H1 (cell line): ENCODE data around the gene ADM. TPM values are rescaled to one million over a fixed set of nuclear protein-coding genes. Genes with fewer than 3 reads are reported as not detected.

Experiments used
- CTCF ChIA-PET: fragments of 300-600 bp; sonication (Branson Sonifier 250); formaldehyde crosslinking; loops from one replicate; lab custom pipeline; 2021; ENCODE audit not compliant: partially characterized antibody; lab: Charles Lee
- POLR2A ChIA-PET: fragments of 300-600 bp; sonication (Branson Sonifier 250); formaldehyde crosslinking; loops from one replicate; lab custom pipeline; 2021; ENCODE audit warnings: inconsistent platforms; ENCODE audit not compliant: partially characterized antibody; lab: Charles Lee
- DNase-seq, 2 experiments: peaks; one replicate each; pipeline versions ENCODE4 v3.0.0 to v3.0.0-alpha.2; 2010 to 2022; ENCODE audit warnings: low spot score in 2 of 2, low read depth in 1 of 2, mixed read lengths in 1 of 2
- FAIRE-seq: peaks from 2 replicates; lab custom pipeline; 2011; peaks lifted over from hg19 to GRCh38; lab: Jason Lieb, UNC
- H2AFZ ChIP-seq: 2 replicates; pipeline ENCODE4 v1.8.1; 2012; ENCODE audit warnings: low read length, inconsistent platforms
- H2AK5ac ChIP-seq: 2 replicates; pipeline ENCODE4 v1.6.1; 2013; ENCODE audit warnings: low read depth, low read length
- H2BK120ac ChIP-seq: replicated peaks from 2 replicates; pipeline ENCODE3; 2013; ENCODE audit warnings: low read depth, low read length, inconsistent platforms
- H2BK12ac ChIP-seq: 2 replicates; pipeline ENCODE4 v1.6.1; 2013; ENCODE audit warnings: low read depth, low read length
- H2BK15ac ChIP-seq: 2 replicates; pipeline ENCODE4 v1.6.1; 2013; ENCODE audit warnings: low read length
- H2BK20ac ChIP-seq: 2 replicates; pipeline ENCODE4 v1.6.1; 2013; ENCODE audit warnings: low read length
- H2BK5ac ChIP-seq: 2 replicates; pipeline ENCODE4 v1.6.1; 2013; ENCODE audit warnings: low read depth, low read length
- H3K14ac ChIP-seq: 2 replicates; pipeline ENCODE4 v1.6.1; 2013; ENCODE audit warnings: inconsistent platforms; ENCODE audit not compliant: insufficient read length
- H3K18ac ChIP-seq: 2 replicates; pipeline ENCODE4 v1.6.1; 2013; ENCODE audit warnings: low read length; ENCODE audit errors: extremely low read depth
- H3K23ac ChIP-seq: 2 replicates; pipeline ENCODE4 v1.6.1; 2013; ENCODE audit warnings: inconsistent platforms; ENCODE audit not compliant: insufficient read length
- H3K23me2 ChIP-seq: 2 replicates; pipeline ENCODE4 v1.6.1; 2013; ENCODE audit warnings: low read depth, low read length
- H3K27ac ChIP-seq: 2 replicates; pipeline ENCODE4 v1.6.1; 2011; ENCODE audit warnings: low read depth, low read length, inconsistent platforms
- H3K27me3 ChIP-seq, 4 experiments: replicated peaks in 1 of 4; 1 replicate in 1 of 4; 2 replicates in 3 of 4; pipeline versions ENCODE4 v1.6.1 to v1.8.1; 2011 to 2013; ENCODE audit warnings: low read length in 3 of 4, mild to moderate bottlenecking in 3 of 4, inconsistent platforms in 2 of 4, mixed read lengths in 2 of 4, moderate library complexity in 1 of 4; ENCODE audit not compliant: control insufficient read depth in 3 of 4, insufficient read depth in 3 of 4; ENCODE audit errors: extremely low read depth in 1 of 4
- H3K36me3 ChIP-seq, 4 experiments: 2 replicates each; pipeline versions ENCODE4 v1.6.1 to v1.8.1; 2011 to 2013; ENCODE audit warnings: mild to moderate bottlenecking in 4 of 4, low read length in 3 of 4, moderate library complexity in 2 of 4, control low read depth in 1 of 4, inconsistent platforms in 1 of 4; ENCODE audit not compliant: insufficient read depth in 4 of 4, control insufficient read depth in 2 of 4
- H3K4ac ChIP-seq: replicated peaks from 2 replicates; pipeline ENCODE3; 2013; ENCODE audit warnings: low read length, low read depth, mixed read lengths, inconsistent platforms; ENCODE audit not compliant: insufficient read length
- H3K4me1 ChIP-seq, 4 experiments: replicated peaks in 1 of 4; 1 replicate in 1 of 4; 2 replicates in 3 of 4; pipeline versions ENCODE4 v1.6.1 to v1.8.1; 2011 to 2013; ENCODE audit warnings: low read length in 3 of 4, inconsistent platforms in 2 of 4, mixed read lengths in 1 of 4; ENCODE audit not compliant: insufficient read depth in 4 of 4, control insufficient read depth in 3 of 4
- H3K4me2 ChIP-seq, 2 experiments: 2 replicates each; pipeline versions ENCODE4 v1.6.1 to v1.8.1; 2011 to 2013; ENCODE audit warnings: low read depth in 2 of 2, low read length in 2 of 2, control low read depth in 1 of 2, inconsistent platforms in 1 of 2, mild to moderate bottlenecking in 1 of 2; ENCODE audit not compliant: insufficient read depth in 1 of 2
- H3K4me3 ChIP-seq, 4 experiments: fragments of 200-600, 300-600 bp in 1 of 4; sonication (generic), shearing (Covaris generic), sonication (Bioruptor Twin) in 1 of 4; 2 replicates each; pipeline versions ENCODE4 v1.5.1 to v1.8.1; 2011 to 2016; ENCODE audit warnings: low read length in 4 of 4, low read depth in 3 of 4, control low read depth in 2 of 4, inconsistent platforms in 2 of 4, mild to moderate bottlenecking in 2 of 4, mixed read lengths in 1 of 4, moderate library complexity in 1 of 4; ENCODE audit not compliant: insufficient read depth in 2 of 4; ENCODE audit errors: extremely low read depth in 1 of 4
- H3K56ac ChIP-seq: replicated peaks from 2 replicates; pipeline ENCODE3; 2013; ENCODE audit warnings: low read depth, mild to moderate bottlenecking, mixed read lengths, low read length, inconsistent platforms; ENCODE audit not compliant: insufficient read length
- H3K79me1 ChIP-seq: 2 replicates; pipeline ENCODE4 v1.6.1; 2013; ENCODE audit warnings: low read depth, low read length, control low read depth
- H3K79me2 ChIP-seq, 2 experiments: 2 replicates each; pipeline versions ENCODE4 v1.6.1 to v1.8.1; 2012 to 2013; ENCODE audit warnings: low read length in 2 of 2, mild to moderate bottlenecking in 2 of 2, inconsistent platforms in 1 of 2; ENCODE audit not compliant: insufficient read depth in 2 of 2, control insufficient read depth in 1 of 2
- H3K9ac ChIP-seq, 4 experiments: replicated peaks in 1 of 4; 1 replicate in 1 of 4; 2 replicates in 3 of 4; pipeline versions ENCODE4 v1.6.1 to v1.8.1; 2011 to 2013; ENCODE audit warnings: low read depth in 3 of 4, low read length in 3 of 4, control low read depth in 2 of 4, mild to moderate bottlenecking in 2 of 4, moderate library complexity in 2 of 4, inconsistent platforms in 1 of 4; ENCODE audit errors: extremely low read depth in 1 of 4
- H3K9me3 ChIP-seq, 2 experiments: 2 replicates each; pipeline versions ENCODE4 v1.6.1 to v1.8.1; 2012 to 2013; ENCODE audit warnings: mild to moderate bottlenecking in 2 of 2, moderate library complexity in 2 of 2, control low read depth in 1 of 2, inconsistent platforms in 1 of 2, low read depth in 1 of 2, low read length in 1 of 2, mixed read lengths in 1 of 2; ENCODE audit not compliant: insufficient read depth in 2 of 2
- H4K20me1 ChIP-seq, 2 experiments: replicated peaks in 1 of 2; 2 replicates each; pipeline versions ENCODE3 to v1.8.1; 2011 to 2013; ENCODE audit warnings: inconsistent platforms in 2 of 2, low read length in 2 of 2, mild to moderate bottlenecking in 1 of 2; ENCODE audit not compliant: insufficient read depth in 2 of 2, control insufficient read depth in 1 of 2
- H4K5ac ChIP-seq: 2 replicates; pipeline ENCODE4 v1.6.1; 2013; ENCODE audit warnings: low read length, low read depth, mixed read lengths, inconsistent platforms; ENCODE audit not compliant: insufficient read length
- H4K8ac ChIP-seq: 2 replicates; pipeline ENCODE4 v1.8.0; 2013; ENCODE audit warnings: mild to moderate bottlenecking, moderate library complexity, low read length, inconsistent platforms; ENCODE audit not compliant: insufficient read depth; ENCODE audit errors: extremely low read depth
- H4K91ac ChIP-seq: replicated peaks from 2 replicates; pipeline ENCODE3; 2013; ENCODE audit warnings: low read length, mixed read lengths, inconsistent platforms; ENCODE audit not compliant: insufficient read length
- WGBS, 2 experiments: shearing (Covaris generic) in 1 of 2; methylation state at CpG; one replicate each; pipeline versions ENCODE4 v1.1.6 to v1.1.7; 2013 to 2015; ENCODE audit warnings: low lambda C conversion rate in 2 of 2, mixed read lengths in 2 of 2, inconsistent platforms in 1 of 2, low coverage in 1 of 2, missing lambda C conversion rate in 1 of 2; ENCODE audit not compliant: insufficient replicate concordance in 2 of 2, insufficient coverage in 1 of 2, insufficient read length in 1 of 2; ENCODE audit errors: extremely low coverage in 1 of 2, missing lambda C conversion rate in 1 of 2; 5-methylcytosine and 5-hydroxymethylcytosine counted together
- polyA plus RNA-seq, 7 experiments: library from polyadenylated mRNA; depleted of rRNA in 3 of 7; stranded (reverse) in 5 of 7; unstranded in 2 of 7; fragments of >200 nt in 5 of 7; fragments of 200-250 nt in 2 of 7; gene quantifications; 1 replicate in 5 of 7; 2 replicates in 1 of 7; 4 replicates in 1 of 7; pipeline versions ENCODE4 v1.2.1 to v1.2.3, GENCODE V29; 2011 to 2013; ENCODE audit warnings: missing spikeins in 2 of 7, mixed read lengths in 2 of 7
- total RNA-seq: library from RNA; stranded (reverse); fragmentation: NEBNext Ultra II Directional; extraction: Animal tissue kit (Norgen Biotek cat#: 25700); gene quantifications from 2 replicates; pipeline ENCODE4 v1.2.1, GENCODE V29; 2021
- TF ChIP-seq, protein P1 (sequence below), 3 experiments: IDR thresholded peaks; 1 replicate in 2 of 3; 2 replicates in 1 of 3; pipeline versions ENCODE4 v1.5.1 to v1.6.1; 2011; ENCODE audit warnings: low read length in 3 of 3, mild to moderate bottlenecking in 3 of 3, inconsistent platforms in 2 of 3, low read depth in 1 of 3, moderate library complexity in 1 of 3; ENCODE audit not compliant: insufficient read depth in 1 of 3; ENCODE audit errors: control extremely low read depth in 1 of 3

ADM gene
- total and polyA plus RNA-seq, 2 of the 8 experiments (the other 6 are each of a cell fraction or from before 2014, with no cell fraction given) = 94.1 to 95.6 TPM

DNA sequence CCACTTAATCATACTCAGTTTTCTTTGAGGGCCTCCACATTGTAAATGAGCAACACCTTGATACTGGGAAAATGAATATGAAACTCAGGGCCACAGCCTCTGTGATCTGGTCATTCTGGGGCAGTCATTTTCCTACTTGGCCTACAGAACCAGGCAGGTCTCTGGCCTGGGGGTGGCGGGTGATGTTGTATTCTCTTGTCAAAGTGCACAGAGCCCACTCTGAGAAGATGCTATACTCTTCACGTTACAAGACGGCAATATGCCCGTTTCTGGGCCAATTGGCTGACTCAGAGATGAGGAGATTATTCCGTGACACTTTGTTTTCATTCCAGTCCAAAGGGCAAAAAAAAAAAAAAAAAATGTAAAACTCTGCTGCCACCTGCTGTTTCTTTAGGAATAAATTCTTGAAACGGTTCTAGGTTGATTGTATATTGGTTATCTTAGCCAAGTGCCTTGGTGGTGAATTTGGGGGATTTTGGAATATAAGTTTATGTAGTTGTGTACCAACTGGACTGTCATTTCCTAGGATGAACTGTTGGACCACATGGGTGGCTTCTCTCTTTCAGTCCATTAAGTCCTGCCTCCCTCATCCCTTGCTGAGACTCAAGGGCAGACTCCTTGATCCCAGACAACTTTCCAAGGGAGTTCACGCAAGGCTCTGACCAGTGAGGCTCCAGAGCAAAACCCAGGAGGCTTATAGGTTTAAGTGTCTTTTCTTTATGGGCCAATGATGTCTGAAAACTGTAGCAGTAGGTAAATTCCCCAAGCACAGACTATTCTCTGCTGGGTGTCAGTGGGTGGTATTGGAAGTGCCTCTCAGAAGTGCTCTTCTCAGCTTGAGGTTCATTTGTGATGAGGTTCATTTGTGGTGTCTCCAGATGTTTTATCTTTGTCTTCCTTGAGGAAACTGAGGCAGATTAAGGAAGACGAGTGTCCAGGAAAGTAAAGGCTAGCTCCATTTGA is 18.2 kb downstream of the ADM start:
- Histone ChIP-seq H2BK120ac (peak overlapping the region; percentile 88), H3K9ac (no peak overlapping the region), H3K4ac (peak overlapping the region; percentile 32), H3K18ac (peak overlapping the region; percentile 64; the same call in 1 of the 2 replicates), H2BK5ac (peak overlapping the region; percentile 95), H4K20me1 (no peaks in the 10 kb centered on the region), H3K4me2 (peak overlapping the region in 1 of 2 experiments; percentile 32; a peak in 1 of 4 replicates), H3K36me3 (no peaks in the 10 kb centered on the region), H3K23me2 (no peaks in the 10 kb centered on the region), H3K79me2 (no peaks in the 10 kb centered on the region), H2AK5ac (no peak overlapping the region; the same call in 1 of the 2 replicates), H4K91ac (peak overlapping the region; percentile 77), H3K56ac (no peak overlapping the region), H3K23ac (no peak overlapping the region), H3K27me3 (no peaks in the 10 kb centered on the region), H2BK12ac (peak overlapping the region; percentile 94), H3K4me1 (peaks cover 6 to 15% (median 11%) of the 10 kb centered on the region in 4 experiments; a peak in 6 of 7 replicates), H2BK20ac (peak overlapping the region; percentile 92; the same call in 1 of the 2 replicates), H3K79me1 (no peaks in the 10 kb centered on the region), H2AFZ (no peak overlapping the region), H3K27ac (no peak overlapping the region), H4K8ac (no peak overlapping the region), H3K4me3 (no peak overlapping the region), H3K9me3 (no peaks in the 10 kb centered on the region), H3K14ac (no peak overlapping the region), H2BK15ac (no peak overlapping the region), H4K5ac (peak overlapping the region; percentile 44)
- ChIA-PET CTCF (interaction anchor here (0.7 to 3.7 kb wide), 17 partner anchors 9 to 575 kb away, joined by 3 to 32 read pairs (median 4); partner anchors contain the start of gene ADM), POLR2A (interaction anchor here (1.0 to 2.2 kb wide), 5 partner anchors 13 to 29 kb away, joined by 3 to 21 read pairs (median 5); partner anchors contain the start of gene ADM)
- no peak for DNase-seq
- 70% methylated on average over 8 of the region's 8 CpGs; no CpG with 5 or more reads in 1 of the 2 experiments for WGBS, 2 experiments
- no peak for FAIRE-seq
- TF ChIP-seq, protein P1, sequence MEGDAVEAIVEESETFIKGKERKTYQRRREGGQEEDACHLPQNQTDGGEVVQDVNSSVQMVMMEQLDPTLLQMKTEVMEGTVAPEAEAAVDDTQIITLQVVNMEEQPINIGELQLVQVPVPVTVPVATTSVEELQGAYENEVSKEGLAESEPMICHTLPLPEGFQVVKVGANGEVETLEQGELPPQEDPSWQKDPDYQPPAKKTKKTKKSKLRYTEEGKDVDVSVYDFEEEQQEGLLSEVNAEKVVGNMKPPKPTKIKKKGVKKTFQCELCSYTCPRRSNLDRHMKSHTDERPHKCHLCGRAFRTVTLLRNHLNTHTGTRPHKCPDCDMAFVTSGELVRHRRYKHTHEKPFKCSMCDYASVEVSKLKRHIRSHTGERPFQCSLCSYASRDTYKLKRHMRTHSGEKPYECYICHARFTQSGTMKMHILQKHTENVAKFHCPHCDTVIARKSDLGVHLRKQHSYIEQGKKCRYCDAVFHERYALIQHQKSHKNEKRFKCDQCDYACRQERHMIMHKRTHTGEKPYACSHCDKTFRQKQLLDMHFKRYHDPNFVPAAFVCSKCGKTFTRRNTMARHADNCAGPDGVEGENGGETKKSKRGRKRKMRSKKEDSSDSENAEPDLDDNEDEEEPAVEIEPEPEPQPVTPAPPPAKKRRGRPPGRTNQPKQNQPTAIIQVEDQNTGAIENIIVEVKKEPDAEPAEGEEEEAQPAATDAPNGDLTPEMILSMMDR (IDR thresholded peaks at IDR 0.05; ENCODE audit: control extremely low read depth in 1 of 3, insufficient read depth in 1 of 3, low read depth in 1 of 3, low read length in 3 of 3) = peak in 2 of 3 experiments; percentile 23 to 24; a peak in 2 of 4 replicates
